ENCODE data around the gene PRKG1.

- TF ChIP-seq SIN3A (IDR thresholded peaks at IDR 0.05; ENCODE audit: borderline replicate concordance, insufficient read depth, low read length) (no peak), REST (IDR thresholded peaks at IDR 0.05; ENCODE audit: insufficient read depth in 1 of 2, low read depth in 2 of 2, low read length in 2 of 2) (no peak), TAF1 (IDR thresholded peaks at IDR 0.05; ENCODE audit: borderline replicate concordance, insufficient read depth, low read length) (no peak)
Measured at GRCh38 chr10:51585742-51586141, 511.5 kb downstream of the PRKG1 start.
